Measurements from ENCODE around the gene PIEZO1.

Gene PIEZO1

GRCh38 chr16:88726981-88727380, 58.0 kb downstream of the PIEZO1 start:
- Histone ChIP-seq H3K9me3 (ENCODE audit: insufficient read depth, low read depth, low read length) (no peaks in the 10 kb centered on the region), H3K27me3 (ENCODE audit: insufficient read depth, low read length) (no peaks in the 10 kb centered on the region), H3K4me1 (ENCODE audit: insufficient read depth, low read length) (no peaks in the 10 kb centered on the region), H3K27ac (ENCODE audit: low read depth, low read length) (no peak overlapping the region), H3K9ac (ENCODE audit: low read depth, low read length) (no peak overlapping the region), H3K4me3 (ENCODE audit: low read length) (no peak overlapping the region), H3K36me3 (ENCODE audit: insufficient read depth, low read length) (peaks cover 22% of the 10 kb centered on the region)
- 95% methylated on average over 28 of the region's 28 CpGs for WGBS

DNA sequence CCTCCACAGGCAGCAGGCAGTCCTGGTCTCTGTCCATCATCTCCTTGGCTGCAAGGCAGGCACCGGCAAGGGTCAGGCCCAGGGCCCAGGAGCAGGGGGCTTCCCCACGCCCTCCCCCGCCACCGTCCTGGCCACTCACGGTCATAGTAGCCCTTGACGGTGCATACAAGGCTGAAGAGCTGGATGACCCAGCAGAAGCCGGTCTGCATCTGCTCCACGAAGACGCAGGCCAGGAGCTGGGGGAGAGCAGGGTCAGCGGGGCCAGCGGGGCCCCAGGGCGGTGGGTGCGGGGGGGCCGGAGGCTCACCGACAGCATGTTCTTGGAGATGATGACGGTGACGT, 58.6 kb downstream of the PIEZO1 start:
- 95% methylated on average over 16 of the region's 17 CpGs for WGBS
- Histone ChIP-seq H3K27me3 (ENCODE audit: insufficient read depth, low read length) (no peaks in the 10 kb centered on the region), H3K27ac (ENCODE audit: low read depth, low read length) (no peak overlapping the region), H3K4me1 (ENCODE audit: insufficient read depth, low read length) (no peaks in the 10 kb centered on the region), H3K9ac (ENCODE audit: low read depth, low read length) (no peak overlapping the region), H3K36me3 (ENCODE audit: insufficient read depth, low read length) (peaks cover 22% of the 10 kb centered on the region), H3K4me3 (ENCODE audit: low read length) (no peak overlapping the region), H3K9me3 (ENCODE audit: insufficient read depth, low read depth, low read length) (no peaks in the 10 kb centered on the region)

DNA sequence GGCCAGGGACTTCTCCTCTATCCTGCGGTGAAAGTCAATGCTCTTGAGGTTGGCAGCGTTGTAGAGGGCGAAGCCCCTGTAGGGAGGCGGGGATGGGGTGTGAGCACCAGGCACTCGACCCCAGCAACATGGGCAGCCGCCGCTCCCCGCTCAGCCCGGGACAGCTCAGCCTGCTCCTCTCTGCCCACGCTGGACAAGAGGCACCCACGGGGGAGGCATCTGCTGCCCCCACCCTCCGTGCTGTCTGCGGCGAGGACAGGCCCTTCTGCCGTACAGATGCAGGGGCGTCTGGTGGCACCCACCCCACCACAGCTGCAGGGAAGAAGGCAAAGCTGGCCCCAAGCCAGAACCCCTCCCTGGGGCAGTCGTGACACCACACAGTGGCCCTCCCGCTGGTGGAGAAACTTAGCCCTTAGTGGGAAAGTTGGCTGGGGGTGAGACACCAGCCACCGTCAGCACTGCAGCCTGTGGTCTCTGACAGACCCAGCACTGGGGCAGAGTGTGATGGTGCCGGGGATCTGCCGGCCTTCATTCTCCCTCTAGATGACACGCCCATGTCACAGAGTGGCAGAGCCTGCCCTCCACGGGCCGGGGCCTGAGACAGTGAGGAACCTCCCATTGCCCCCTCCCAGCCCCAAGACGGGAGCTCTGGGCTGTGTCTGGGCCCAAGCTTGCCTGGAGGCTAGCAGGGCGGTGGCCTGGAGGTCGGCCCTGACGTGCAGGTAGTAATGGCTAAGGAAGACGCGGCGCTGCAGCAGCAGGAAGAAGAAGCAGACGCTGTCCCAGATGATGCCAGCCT, 59.2 kb downstream of the PIEZO1 start:
- no peak overlapping the region for H3K4me3 ChIP-seq (ENCODE audit: low read length)
- no peaks in the 10 kb centered on the region for H3K27me3 ChIP-seq (ENCODE audit: insufficient read depth, low read length)
- H3K9ac ChIP-seq (ENCODE audit: low read depth, low read length): no peak overlapping the region
- no peak overlapping the region for H3K27ac ChIP-seq (ENCODE audit: low read depth, low read length)
- no peaks in the 10 kb centered on the region for H3K9me3 ChIP-seq (ENCODE audit: insufficient read depth, low read depth, low read length)
- peaks cover 22% of the 10 kb centered on the region for H3K36me3 ChIP-seq (ENCODE audit: insufficient read depth, low read length)
- 92% methylated on average over 32 of the region's 32 CpGs for WGBS
- no peaks in the 10 kb centered on the region for H3K4me1 ChIP-seq (ENCODE audit: insufficient read depth, low read length)

- WGBS: 91% methylated on average over 31 of the region's 31 CpGs
- H3K36me3 ChIP-seq (ENCODE audit: insufficient read depth, low read length): peaks cover 25% of the 10 kb centered on the region
Measured at GRCh38 chr16:88724855-88725555, 60.0 kb downstream of the PIEZO1 start.

DNA sequence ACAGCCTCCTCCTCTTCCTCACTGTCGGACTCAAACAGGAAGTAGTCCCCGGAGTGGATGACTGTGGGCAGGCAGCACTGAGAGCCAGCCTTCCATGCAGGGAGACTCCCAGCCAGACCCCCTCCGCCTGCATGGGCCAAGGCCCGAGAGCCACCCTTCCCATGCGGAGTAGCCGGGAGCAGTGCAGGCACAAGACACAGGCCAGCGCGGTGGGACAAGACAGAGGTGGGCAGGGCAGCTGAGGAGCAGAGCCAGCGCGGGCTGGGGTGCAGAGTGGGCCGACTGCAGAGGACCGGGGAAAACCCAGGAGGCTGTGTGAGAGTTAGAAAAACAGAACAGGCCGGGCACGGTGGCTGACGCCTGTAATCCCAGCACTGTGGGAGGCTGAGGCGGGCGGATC, 61.1 kb downstream of the PIEZO1 start:
- Histone ChIP-seq H3K4me3 (ENCODE audit: low read length) (no peak overlapping the region), H3K36me3 (ENCODE audit: insufficient read depth, low read length) (peaks cover 35% of the 10 kb centered on the region), H3K27ac (ENCODE audit: low read depth, low read length) (no peak overlapping the region), H3K9ac (ENCODE audit: low read depth, low read length) (no peak overlapping the region), H3K9me3 (ENCODE audit: insufficient read depth, low read depth, low read length) (no peaks in the 10 kb centered on the region), H3K4me1 (ENCODE audit: insufficient read depth, low read length) (no peaks in the 10 kb centered on the region), H3K27me3 (ENCODE audit: insufficient read depth, low read length) (no peaks in the 10 kb centered on the region)
- WGBS: 97% methylated on average over 17 of the region's 17 CpGs

More at GRCh38 chr16:88724855-88725555, 60.0 kb downstream of the PIEZO1 start:
- no peak overlapping the region for H3K27ac ChIP-seq (ENCODE audit: low read depth, low read length)
- no peaks in the 10 kb centered on the region for H3K9me3 ChIP-seq (ENCODE audit: insufficient read depth, low read depth, low read length)
- H3K4me3 ChIP-seq (ENCODE audit: low read length): no peak overlapping the region
- no peak overlapping the region for H3K9ac ChIP-seq (ENCODE audit: low read depth, low read length)
- no peaks in the 10 kb centered on the region for H3K27me3 ChIP-seq (ENCODE audit: insufficient read depth, low read length)
- no peaks in the 10 kb centered on the region for H3K4me1 ChIP-seq (ENCODE audit: insufficient read depth, low read length)

- no peaks in the 10 kb centered on the region for H3K9me3 ChIP-seq (ENCODE audit: insufficient read depth, low read depth, low read length)
- H3K27ac ChIP-seq (ENCODE audit: low read depth, low read length): no peak overlapping the region
- WGBS: 81% methylated on average over 8 of the region's 8 CpGs
- no peaks in the 10 kb centered on the region for H3K27me3 ChIP-seq (ENCODE audit: insufficient read depth, low read length)
- no peak overlapping the region for H3K4me3 ChIP-seq (ENCODE audit: low read length)
- H3K9ac ChIP-seq (ENCODE audit: low read depth, low read length): no peak overlapping the region
- no peaks in the 10 kb centered on the region for H3K4me1 ChIP-seq (ENCODE audit: insufficient read depth, low read length)
- H3K36me3 ChIP-seq (ENCODE audit: insufficient read depth, low read length): peaks cover 39% of the 10 kb centered on the region
Measured at GRCh38 chr16:88723507-88723887, 61.5 kb downstream of the PIEZO1 start.

DNA sequence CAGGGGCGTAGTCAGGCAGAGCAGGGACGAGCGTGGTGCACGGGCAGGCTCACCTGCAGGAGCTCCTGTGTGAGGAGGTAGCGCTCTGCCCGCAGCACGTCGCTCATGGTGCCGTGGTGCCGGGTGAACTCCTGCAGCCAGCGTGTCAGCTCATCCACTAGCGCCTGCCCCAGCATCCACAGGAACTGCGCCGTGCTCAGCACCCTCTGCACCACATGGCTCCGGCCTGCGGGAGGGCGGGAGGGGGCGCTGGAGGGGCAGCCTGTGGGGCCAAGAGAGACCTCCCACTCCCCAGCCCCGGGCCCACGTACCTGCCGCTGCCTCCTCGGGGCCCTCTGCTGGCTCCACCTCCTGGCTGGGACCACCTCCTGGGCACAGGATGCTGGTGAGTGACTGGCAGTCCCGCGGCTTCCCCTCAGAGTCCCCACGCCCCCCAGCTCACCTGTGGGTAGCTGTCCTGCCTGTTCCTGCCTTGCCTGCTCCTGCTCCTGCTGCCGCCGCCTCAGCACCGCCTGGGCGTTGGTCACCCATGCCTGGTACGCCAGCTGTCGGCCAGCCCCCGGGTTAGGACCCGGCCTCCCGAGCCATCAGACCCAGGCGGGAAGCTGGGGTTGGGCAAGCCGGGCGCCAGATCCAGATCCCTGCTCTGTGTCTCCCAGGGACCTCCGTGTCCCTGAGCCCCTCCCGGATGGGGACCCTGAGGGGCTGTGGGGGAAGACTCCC, 62.1 kb downstream of the PIEZO1 start:
- no peak overlapping the region for H3K4me3 ChIP-seq (ENCODE audit: low read length)
- H3K4me1 ChIP-seq (ENCODE audit: insufficient read depth, low read length): no peaks in the 10 kb centered on the region
- H3K36me3 ChIP-seq (ENCODE audit: insufficient read depth, low read length): peaks cover 43% of the 10 kb centered on the region
- 91% methylated on average over 39 of the region's 39 CpGs for WGBS
- no peak overlapping the region for H3K9ac ChIP-seq (ENCODE audit: low read depth, low read length)
- no peaks in the 10 kb centered on the region for H3K27me3 ChIP-seq (ENCODE audit: insufficient read depth, low read length)
- no peak overlapping the region for H3K27ac ChIP-seq (ENCODE audit: low read depth, low read length)
- H3K9me3 ChIP-seq (ENCODE audit: insufficient read depth, low read depth, low read length): no peaks in the 10 kb centered on the region

DNA sequence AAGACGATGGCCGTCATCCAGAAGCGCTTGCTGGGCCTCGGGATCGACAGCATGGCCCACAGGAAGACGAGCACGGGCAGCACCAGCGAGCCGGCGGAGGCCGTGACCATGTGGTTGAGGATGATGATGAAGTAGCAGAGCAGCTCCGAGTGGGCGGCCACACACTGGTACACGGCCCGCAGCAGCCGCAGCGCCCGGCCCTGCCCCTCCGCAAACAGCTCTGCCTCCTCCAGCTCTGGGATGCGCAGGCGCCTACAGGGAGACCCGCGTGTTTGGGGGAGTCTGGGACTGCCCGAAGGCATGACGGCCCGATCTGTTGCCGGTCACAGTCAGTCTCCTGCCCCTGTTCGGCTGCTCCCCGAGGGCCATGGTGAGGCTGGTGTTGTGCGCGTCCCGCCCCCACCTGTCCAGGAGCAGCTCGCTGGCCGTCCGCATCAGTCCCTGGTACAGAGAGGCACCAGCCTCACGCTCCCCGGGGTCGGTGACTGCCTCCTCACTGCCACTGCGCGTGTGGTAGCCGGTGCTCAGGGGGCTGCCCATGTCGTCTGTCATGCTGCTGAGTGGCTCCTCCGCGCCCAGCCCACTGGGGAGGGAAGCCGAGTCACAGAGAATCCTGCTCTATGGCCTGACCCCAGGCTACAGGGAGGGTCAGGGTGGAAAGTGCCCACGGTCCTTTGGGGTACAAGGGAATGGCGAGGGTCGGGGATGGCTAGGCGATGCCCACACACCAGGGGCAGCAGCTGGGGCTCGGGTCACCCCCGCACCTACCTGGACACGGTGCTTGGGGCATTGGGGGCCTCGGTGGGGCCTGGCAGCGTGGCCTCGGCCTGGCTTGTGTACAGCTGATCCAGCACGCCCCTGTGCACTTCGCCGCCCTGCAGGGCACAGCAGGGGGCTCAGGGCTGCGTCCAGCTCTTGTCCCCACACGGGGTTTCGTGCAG, 62.9 kb downstream of the PIEZO1 start:
- no peaks in the 10 kb centered on the region for H3K27me3 ChIP-seq (ENCODE audit: insufficient read depth, low read length)
- 95% methylated on average over 61 of the region's 61 CpGs for whole genome bisulfite sequencing
- no peak overlapping the region for H3K4me3 ChIP-seq (ENCODE audit: low read length)

GRCh38 chr16:88721236-88721635, 63.8 kb downstream of the PIEZO1 start:
- H3K9ac ChIP-seq (ENCODE audit: low read depth, low read length): no peak overlapping the region
- peaks cover 56% of the 10 kb centered on the region for H3K36me3 ChIP-seq (ENCODE audit: insufficient read depth, low read length)
- H3K27me3 ChIP-seq (ENCODE audit: insufficient read depth, low read length): no peaks in the 10 kb centered on the region
- no peak overlapping the region for H3K27ac ChIP-seq (ENCODE audit: low read depth, low read length)
- WGBS: 96% methylated on average over 17 of the region's 17 CpGs
- H3K9me3 ChIP-seq (ENCODE audit: insufficient read depth, low read depth, low read length): no peaks in the 10 kb centered on the region
- no peaks in the 10 kb centered on the region for H3K4me1 ChIP-seq (ENCODE audit: insufficient read depth, low read length)
- no peak overlapping the region for H3K4me3 ChIP-seq (ENCODE audit: low read length)

More for the DNA sequence above, 62.9 kb downstream of the PIEZO1 start:
- Histone ChIP-seq H3K27ac (ENCODE audit: low read depth, low read length) (no peak overlapping the region), H3K9ac (ENCODE audit: low read depth, low read length) (no peak overlapping the region), H3K4me1 (ENCODE audit: insufficient read depth, low read length) (no peaks in the 10 kb centered on the region), H3K9me3 (ENCODE audit: insufficient read depth, low read depth, low read length) (no peaks in the 10 kb centered on the region), H3K36me3 (ENCODE audit: insufficient read depth, low read length) (peaks cover 51% of the 10 kb centered on the region)

GRCh38 chr16:88720396-88720970, 64.5 kb downstream of the PIEZO1 start:
- H3K9ac ChIP-seq (ENCODE audit: low read depth, low read length): no peak overlapping the region
- no peaks in the 10 kb centered on the region for H3K27me3 ChIP-seq (ENCODE audit: insufficient read depth, low read length)
- 94% methylated on average over 22 of the region's 23 CpGs for WGBS
- no peak overlapping the region for H3K27ac ChIP-seq (ENCODE audit: low read depth, low read length)
- no peaks in the 10 kb centered on the region for H3K4me1 ChIP-seq (ENCODE audit: insufficient read depth, low read length)
- H3K9me3 ChIP-seq (ENCODE audit: insufficient read depth, low read depth, low read length): no peaks in the 10 kb centered on the region
- peaks cover 61% of the 10 kb centered on the region for H3K36me3 ChIP-seq (ENCODE audit: insufficient read depth, low read length)
- H3K4me3 ChIP-seq (ENCODE audit: low read length): no peak overlapping the region

Data from HUES64 (cell line).